A549 (cell line): ENCODE measurements around the gene NUPR2. TPM values are rescaled to one million over a fixed set of nuclear protein-coding genes. Genes with fewer than 3 reads are reported as not detected.

Source experiments
- ATAC-seq, 2 experiments: fragments of 200-7000 bp in 1 of 2; fragments of >200 bp in 1 of 2; cut with Nextera tagmentation in 1 of 2; cut with Tn5 transposase in 1 of 2; 3 replicates each; pipeline versions ENCODE4 v1.8.0 to v1.9.1; 2018 to 2020; ENCODE audit warnings: mild to moderate bottlenecking in 1 of 2, moderate library complexity in 1 of 2
- CTCF ChIA-PET: fragments of 300-600 bp; sonication (Branson Sonifier 250); formaldehyde crosslinking; extraction: SDS; loops from one replicate; lab custom pipeline; 2021; ENCODE audit warnings: antibody characterized with exemption, inconsistent platforms; lab: Yijun Ruan, JAX
- POLR2A ChIA-PET: fragments of 350-600 bp; formaldehyde crosslinking; extraction: SDS; loops from one replicate; lab custom pipeline; 2021; ENCODE audit warnings: antibody characterized with exemption, inconsistent platforms; lab: Yijun Ruan, JAX
- DNase-seq, 2 experiments: peaks; one replicate each; pipeline versions ENCODE4 v3.0.0 to v3.0.0-alpha.2; 2011 to 2016; ENCODE audit warnings: low read depth in 1 of 2, low spot score in 1 of 2
- FAIRE-seq: peaks from 2 replicates; lab custom pipeline; 2011; peaks lifted over from hg19 to GRCh38; lab: Jason Lieb, UNC
- H3K27ac ChIP-seq, 2 experiments: fragments of >200 bp; sonication (Bioruptor Twin); formaldehyde crosslinking; 3 replicates each; pipeline ENCODE4 v1.5.1; 2016 to 2017
- H3K4me1 ChIP-seq: fragments of >200 bp; sonication (Bioruptor Twin); formaldehyde crosslinking; 3 replicates; pipeline ENCODE4 v1.6.1; 2016
- H3K4me2 ChIP-seq: fragments of >200 bp; sonication (Bioruptor Twin); formaldehyde crosslinking; 3 replicates; pipeline ENCODE4 v1.6.1; 2016
- H3K4me3 ChIP-seq: fragments of >200 bp; sonication (Bioruptor Twin); formaldehyde crosslinking; 3 replicates; pipeline ENCODE4 v1.5.1; 2016
- H3K9me3 ChIP-seq: fragments of >200 bp; sonication (Bioruptor Twin); formaldehyde crosslinking; 3 replicates; pipeline ENCODE4 v1.6.1; 2016
- BHLHE40 ChIP-seq: IDR thresholded peaks from 2 replicates; pipeline ENCODE4 v1.6.1; 2012; ENCODE audit warnings: low read depth, low read length, inconsistent platforms
- CBX8 ChIP-seq: fragments of 200-600 bp; sonication (generic); IDR thresholded peaks from 2 replicates; pipeline ENCODE4 v1.6.1; 2016
- EHF ChIP-seq: fragments of 250-450 bp; sonication (Bioruptor Pico); IDR thresholded peaks from 2 replicates; pipeline ENCODE4 v1.5.0; 2020; ENCODE audit warnings: mild to moderate bottlenecking
- EHMT2 ChIP-seq: fragments of 200-600 bp; sonication (generic); IDR thresholded peaks from 2 replicates; pipeline ENCODE4 v1.6.1; 2016; ENCODE audit warnings: antibody characterized with exemption, low read depth, mild to moderate bottlenecking, moderate library complexity
- EP300 ChIP-seq, 2 experiments: fragments of >200 bp; sonication (Bioruptor Twin); formaldehyde crosslinking; IDR thresholded peaks; 2 replicates in 1 of 2; 3 replicates in 1 of 2; pipeline ENCODE4 v1.6.1; 2016 to 2017
- ESRRA ChIP-seq: fragments of 150-350 bp; IDR thresholded peaks from 2 replicates; pipeline ENCODE4 v1.6.1; 2014; ENCODE audit warnings: mild to moderate bottlenecking, low read length, borderline replicate concordance
- FOXS1 ChIP-seq: fragments of 250-450 bp; sonication (Bioruptor Pico); IDR thresholded peaks from 2 replicates; pipeline ENCODE4 v1.5.0; 2020; ENCODE audit warnings: mild to moderate bottlenecking, moderate library complexity
- GATA3 ChIP-seq: IDR thresholded peaks from 2 replicates; pipeline ENCODE4 v1.6.1; 2012; ENCODE audit warnings: borderline replicate concordance
- HDAC2 ChIP-seq: fragments of 200-600 bp; sonication (generic); IDR thresholded peaks from 2 replicates; pipeline ENCODE4 v1.6.1; 2016
- HOXB5 ChIP-seq: fragments of 250-450 bp; sonication (Bioruptor Pico); IDR thresholded peaks from 2 replicates; pipeline ENCODE4 v1.5.0; 2020; ENCODE audit warnings: mild to moderate bottlenecking, moderate library complexity
- JUN ChIP-seq, 2 experiments: fragments of >200 bp; sonication (Bioruptor Twin); formaldehyde crosslinking; IDR thresholded peaks; 2 replicates in 1 of 2; 3 replicates in 1 of 2; pipeline ENCODE4 v1.6.1; 2016 to 2017
- JUNB ChIP-seq: fragments of >200 bp; sonication (Bioruptor Twin); formaldehyde crosslinking; IDR thresholded peaks from 2 replicates; pipeline ENCODE4 v1.6.1; 2016
- MAFK ChIP-seq: fragments of 450-650 bp; IDR thresholded peaks from 2 replicates; pipeline ENCODE4 v1.6.1; 2014; ENCODE audit not compliant: partially characterized antibody
- MAZ ChIP-seq: fragments of 150-350 bp; IDR thresholded peaks from 2 replicates; pipeline ENCODE4 v1.6.1; 2014; ENCODE audit warnings: antibody characterized with exemption, low read depth, low read length, borderline replicate concordance
- PHF8 ChIP-seq: fragments of 200-600 bp; sonication (generic); IDR thresholded peaks from 2 replicates; pipeline ENCODE4 v1.6.1; 2016; ENCODE audit warnings: low read depth, mild to moderate bottlenecking, antibody characterized with exemption, moderate library complexity, borderline replicate concordance
- POLR2AphosphoS2 ChIP-seq: conservative IDR thresholded peaks from 2 replicates; pipeline ENCODE4 v1.6.1; 2012; ENCODE audit warnings: low read length, improper control_type of control experiment, inconsistent platforms
- RAD21 ChIP-seq, 2 experiments: fragments of >200 bp in 1 of 2; sonication (Bioruptor Twin) in 1 of 2; formaldehyde crosslinking in 1 of 2; IDR thresholded peaks in 1 of 2; conservative IDR thresholded peaks in 1 of 2; 2 replicates in 1 of 2; 3 replicates in 1 of 2; pipeline ENCODE4 v1.6.1; 2012 to 2018; ENCODE audit warnings: inconsistent platforms in 1 of 2
- RCOR1 ChIP-seq: fragments of 150-350 bp; IDR thresholded peaks from 2 replicates; pipeline ENCODE4 v1.6.1; 2014; ENCODE audit warnings: antibody characterized with exemption, low read length, low read depth
- RFX5 ChIP-seq: fragments of 450-650 bp; IDR thresholded peaks from 2 replicates; pipeline ENCODE4 v1.7.1; 2014; ENCODE audit warnings: antibody characterized with exemption, mild to moderate bottlenecking, moderate library complexity
- TFCP2L1 ChIP-seq: fragments of 250-450 bp; sonication (Bioruptor Pico); IDR thresholded peaks from 2 replicates; pipeline ENCODE4 v1.5.0; 2021; ENCODE audit warnings: mild to moderate bottlenecking
- TP53 ChIP-seq: fragments of 250-450 bp; sonication (Bioruptor Pico); IDR thresholded peaks from 2 replicates; pipeline ENCODE4 v1.5.0; 2021; ENCODE audit warnings: mild to moderate bottlenecking, moderate library complexity
- ZC3H11A ChIP-seq: fragments of 450-650 bp; IDR thresholded peaks from 2 replicates; pipeline ENCODE4 v1.6.1; 2014; ENCODE audit warnings: antibody characterized with exemption, mild to moderate bottlenecking
- ZSCAN20 ChIP-seq: fragments of 250-450 bp; sonication (Bioruptor Pico); IDR thresholded peaks from 2 replicates; pipeline ENCODE4 v1.8.0; 2022; ENCODE audit warnings: mild to moderate bottlenecking, moderate library complexity
- WGBS: methylation state at CpG from one replicate; pipeline ENCODE4 v1.1.6; 2017; ENCODE audit errors: missing lambda C conversion rate; 5-methylcytosine and 5-hydroxymethylcytosine counted together
- polyA plus RNA-seq, 4 experiments: library from polyadenylated mRNA; depleted of rRNA in 3 of 4; stranded (reverse); fragments of >200 nt; fragmentation: RNase III in 1 of 4; extraction: RNeasy Plus Mini Kit Qiagen cat#74134 plus additional on column Dnase treatment in 1 of 4; gene quantifications; 2 replicates in 3 of 4; 3 replicates in 1 of 4; pipeline ENCODE4 v1.2.3, GENCODE V29; 2011 to 2017
- TF ChIP-seq, protein P1 (sequence below): fragments of 250-450 bp; sonication (Bioruptor Pico); IDR thresholded peaks from 2 replicates; pipeline ENCODE4 v1.5.0; 2020; ENCODE audit warnings: low read depth, mild to moderate bottlenecking, moderate library complexity
- TF ChIP-seq, protein P2 (sequence below): IDR thresholded peaks from 2 replicates; pipeline ENCODE4 v1.6.1; 2012
- TF ChIP-seq, protein P3 (sequence below): fragments of >200 bp; sonication (Bioruptor Twin); formaldehyde crosslinking; IDR thresholded peaks from 3 replicates; pipeline ENCODE4 v1.6.1; 2016
- TF ChIP-seq, protein P4 (sequence below): fragments of >200 bp; sonication (Bioruptor Twin); formaldehyde crosslinking; IDR thresholded peaks from 3 replicates; pipeline ENCODE4 v1.5.1; 2016
- TF ChIP-seq, protein P5 (sequence below): IDR thresholded peaks from 2 replicates; pipeline ENCODE4 v1.6.1; 2012
- TF ChIP-seq, protein P6 (sequence below): fragments of >200 bp; sonication (Bioruptor Twin); formaldehyde crosslinking; IDR thresholded peaks from 2 replicates; pipeline ENCODE4 v1.6.1; 2016
- TF ChIP-seq, protein P7 (sequence below): IDR thresholded peaks from 2 replicates; pipeline ENCODE4 v1.6.1; 2012; ENCODE audit warnings: low read depth, borderline replicate concordance

NUPR2 gene
- polyA plus RNA-seq, 2 of the 4 experiments (the other 2 are of a cell fraction): not detected

DNA sequence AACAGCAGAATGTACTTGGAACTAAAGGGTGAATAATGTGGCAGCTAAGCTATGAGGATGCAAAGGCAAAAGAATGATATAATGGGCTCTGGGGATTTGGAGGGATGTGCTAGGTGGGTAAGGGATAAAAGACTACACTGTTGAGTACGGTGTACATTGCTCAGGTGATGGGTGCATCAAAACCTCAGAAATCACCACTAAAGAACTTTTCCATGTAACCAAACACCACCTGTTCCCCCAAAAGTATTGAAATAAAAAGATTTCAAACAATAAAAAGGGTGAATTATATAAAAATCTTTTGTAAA is 8.3 kb downstream of the NUPR2 start:
- CTCF ChIA-PET: no interaction called here
- peaks cover 5% of the 10 kb centered on the region; the same call in 2 of the 3 replicates for H3K4me1 ChIP-seq
- TF ChIP-seq ZSCAN20 (no peak), EP300 (IDR thresholded peaks at IDR 0.05) (no peak), JUNB (no peak)
- TF ChIP-seq, protein P1, sequence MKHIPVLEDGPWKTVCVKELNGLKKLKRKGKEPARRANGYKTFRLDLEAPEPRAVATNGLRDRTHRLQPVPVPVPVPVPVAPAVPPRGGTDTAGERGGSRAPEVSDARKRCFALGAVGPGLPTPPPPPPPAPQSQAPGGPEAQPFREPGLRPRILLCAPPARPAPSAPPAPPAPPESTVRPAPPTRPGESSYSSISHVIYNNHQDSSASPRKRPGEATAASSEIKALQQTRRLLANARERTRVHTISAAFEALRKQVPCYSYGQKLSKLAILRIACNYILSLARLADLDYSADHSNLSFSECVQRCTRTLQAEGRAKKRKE (CRISPR knock-in tag): no peak
- TF ChIP-seq, all 56 proteins: peak for 0
- no peak overlapping the region for H3K27ac ChIP-seq
- DNase-seq (no peak), FAIRE-seq (no peak), ATAC-seq (no peak)
- H3K4me2 ChIP-seq: no peak overlapping the region
- POLR2A ChIA-PET: no interaction called here
- peaks cover 8% of the 10 kb centered on the region; the same call in 2 of the 3 replicates for H3K9me3 ChIP-seq
- WGBS: 90% methylated on average over 1 of the region's 1 CpG
- H3K4me3 ChIP-seq: no peak overlapping the region

DNA sequence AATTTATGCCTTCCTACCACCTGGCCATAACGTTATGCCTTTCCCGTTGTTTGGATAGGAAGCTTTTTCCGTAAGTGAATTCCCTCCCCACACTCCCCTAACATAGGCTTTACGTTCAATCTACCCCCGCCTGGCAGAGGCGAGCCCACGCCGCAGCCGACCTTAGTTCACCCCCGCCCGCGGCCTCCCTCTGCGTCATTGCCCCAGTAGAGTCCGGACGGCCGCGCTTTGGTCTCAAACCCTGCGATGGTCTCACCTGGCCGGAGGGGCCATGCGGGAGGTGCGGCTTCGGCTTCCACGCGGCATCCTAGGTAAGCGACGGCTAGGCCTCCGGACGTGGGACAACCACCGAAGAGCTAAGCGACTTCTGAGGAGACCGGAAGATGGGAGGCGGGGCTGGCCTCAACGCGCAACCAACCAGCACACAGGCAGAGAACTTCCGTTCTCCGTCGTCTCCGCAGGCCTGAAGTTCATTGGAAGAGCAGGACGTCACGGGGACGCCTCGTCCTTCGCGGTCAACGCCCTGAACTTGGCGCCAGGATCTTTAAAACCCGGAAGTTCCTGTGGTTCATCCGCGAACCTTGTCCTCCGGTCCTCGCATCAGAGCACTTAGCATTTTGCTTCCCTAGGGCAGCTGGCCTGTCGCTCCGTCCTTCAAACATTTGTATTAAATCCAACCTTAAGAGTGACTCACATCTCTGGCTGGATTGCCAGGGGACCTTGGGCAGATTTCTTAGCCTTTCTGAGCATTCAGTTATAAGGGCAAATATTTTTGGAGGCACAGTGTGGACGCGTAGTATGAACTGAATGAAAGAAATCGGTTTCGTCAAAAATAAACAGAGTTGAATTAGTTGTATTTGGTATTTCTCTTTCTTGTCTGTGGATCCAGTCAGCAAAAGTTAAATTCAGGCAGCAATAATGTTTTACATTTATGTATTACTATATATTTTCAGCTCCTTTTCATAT is 9.8 kb downstream of the NUPR2 start, which contains the start of gene CHCHD2:
Gene CHCHD2, minus strand, starts transcription at position 369 of the 966 bp plus-strand sequence. Its CDS starts 63 bp downstream, at position 306.
- ATAC-seq (peak; percentile 100), DNase-seq (peak; percentile 98 to 99), FAIRE-seq (peak; percentile 36)
- H3K27ac ChIP-seq: peak within 1 kb of the TSS; percentile 82 to 94
- ChIA-PET CTCF (interaction anchor here (1.0 kb wide), 1 partner anchor 13 kb away, joined by 3 read pairs; the partner anchor contains the start of gene PHKG1), POLR2A (interaction anchor here (0.6 to 1.5 kb wide), 5 partner anchors 13 to 741 kb away, joined by 3 to 10 read pairs (median 4); partner anchors contain the start of genes CCT6A, PHKG1 and PSPH)
- peak within 1 kb of the TSS; percentile 82 for H3K4me3 ChIP-seq
- peaks cover 5% of the 10 kb centered on the region; the same call in 2 of the 3 replicates for H3K4me1 ChIP-seq
- H3K4me2 ChIP-seq: peak within 1 kb of the TSS; percentile 82
- 8% methylated on average over 49 of the region's 57 CpGs for WGBS
- peaks cover 8% of the 10 kb centered on the region; the same call in 2 of the 3 replicates for H3K9me3 ChIP-seq
- TF ChIP-seq MAFK (no peak), TP53 (CRISPR knock-in tag) (0 out of 2 replicates have a peak, but pooled peaks have one; percentile 60), JUN (IDR thresholded peaks at IDR 0.05) (peak; percentile 36 to 70; a peak in 4 of 5 replicates), EP300 (IDR thresholded peaks at IDR 0.05) (no peak), BHLHE40 (no peak), CBX8 (no peak), RFX5 (peak; percentile 25; the same call in 1 of the 2 replicates), EHMT2 (0 out of 2 replicates have a peak, but pooled peaks have one; percentile 42), POLR2AphosphoS2 (no peak), GATA3 (no peak), RCOR1 (no peak), ESRRA (no peak), HDAC2 (no peak), FOXS1 (no peak), ZSCAN20 (no peak), EHF (CRISPR knock-in tag) (no peak), TFCP2L1 (CRISPR knock-in tag) (no peak), MAZ (no peak), RAD21 (conservative IDR thresholded peaks at IDR 0.05 in 1 of 2, IDR thresholded peaks at IDR 0.05 in 1 of 2) (no peak), HOXB5 (CRISPR knock-in tag) (no peak), ZC3H11A (0 out of 2 replicates have a peak, but pooled peaks have one; percentile 3), PHF8 (peak; percentile 90)
- TF ChIP-seq, protein P2, sequence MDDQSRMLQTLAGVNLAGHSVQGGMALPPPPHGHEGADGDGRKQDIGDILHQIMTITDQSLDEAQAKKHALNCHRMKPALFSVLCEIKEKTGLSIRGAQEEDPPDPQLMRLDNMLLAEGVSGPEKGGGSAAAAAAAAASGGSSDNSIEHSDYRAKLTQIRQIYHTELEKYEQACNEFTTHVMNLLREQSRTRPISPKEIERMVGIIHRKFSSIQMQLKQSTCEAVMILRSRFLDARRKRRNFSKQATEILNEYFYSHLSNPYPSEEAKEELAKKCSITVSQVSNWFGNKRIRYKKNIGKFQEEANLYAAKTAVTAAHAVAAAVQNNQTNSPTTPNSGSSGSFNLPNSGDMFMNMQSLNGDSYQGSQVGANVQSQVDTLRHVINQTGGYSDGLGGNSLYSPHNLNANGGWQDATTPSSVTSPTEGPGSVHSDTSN: peak; percentile 95
- TF ChIP-seq, protein P3, sequence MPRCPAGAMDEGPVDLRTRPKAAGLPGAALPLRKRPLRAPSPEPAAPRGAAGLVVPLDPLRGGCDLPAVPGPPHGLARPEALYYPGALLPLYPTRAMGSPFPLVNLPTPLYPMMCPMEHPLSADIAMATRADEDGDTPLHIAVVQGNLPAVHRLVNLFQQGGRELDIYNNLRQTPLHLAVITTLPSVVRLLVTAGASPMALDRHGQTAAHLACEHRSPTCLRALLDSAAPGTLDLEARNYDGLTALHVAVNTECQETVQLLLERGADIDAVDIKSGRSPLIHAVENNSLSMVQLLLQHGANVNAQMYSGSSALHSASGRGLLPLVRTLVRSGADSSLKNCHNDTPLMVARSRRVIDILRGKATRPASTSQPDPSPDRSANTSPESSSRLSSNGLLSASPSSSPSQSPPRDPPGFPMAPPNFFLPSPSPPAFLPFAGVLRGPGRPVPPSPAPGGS: peak; percentile 66; the same call in 2 of the 3 replicates
- TF ChIP-seq, protein P4, sequence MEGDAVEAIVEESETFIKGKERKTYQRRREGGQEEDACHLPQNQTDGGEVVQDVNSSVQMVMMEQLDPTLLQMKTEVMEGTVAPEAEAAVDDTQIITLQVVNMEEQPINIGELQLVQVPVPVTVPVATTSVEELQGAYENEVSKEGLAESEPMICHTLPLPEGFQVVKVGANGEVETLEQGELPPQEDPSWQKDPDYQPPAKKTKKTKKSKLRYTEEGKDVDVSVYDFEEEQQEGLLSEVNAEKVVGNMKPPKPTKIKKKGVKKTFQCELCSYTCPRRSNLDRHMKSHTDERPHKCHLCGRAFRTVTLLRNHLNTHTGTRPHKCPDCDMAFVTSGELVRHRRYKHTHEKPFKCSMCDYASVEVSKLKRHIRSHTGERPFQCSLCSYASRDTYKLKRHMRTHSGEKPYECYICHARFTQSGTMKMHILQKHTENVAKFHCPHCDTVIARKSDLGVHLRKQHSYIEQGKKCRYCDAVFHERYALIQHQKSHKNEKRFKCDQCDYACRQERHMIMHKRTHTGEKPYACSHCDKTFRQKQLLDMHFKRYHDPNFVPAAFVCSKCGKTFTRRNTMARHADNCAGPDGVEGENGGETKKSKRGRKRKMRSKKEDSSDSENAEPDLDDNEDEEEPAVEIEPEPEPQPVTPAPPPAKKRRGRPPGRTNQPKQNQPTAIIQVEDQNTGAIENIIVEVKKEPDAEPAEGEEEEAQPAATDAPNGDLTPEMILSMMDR: no peak
- TF ChIP-seq, protein P5, sequence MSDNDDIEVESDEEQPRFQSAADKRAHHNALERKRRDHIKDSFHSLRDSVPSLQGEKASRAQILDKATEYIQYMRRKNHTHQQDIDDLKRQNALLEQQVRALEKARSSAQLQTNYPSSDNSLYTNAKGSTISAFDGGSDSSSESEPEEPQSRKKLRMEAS: peak; percentile 85
- TF ChIP-seq, protein P6, sequence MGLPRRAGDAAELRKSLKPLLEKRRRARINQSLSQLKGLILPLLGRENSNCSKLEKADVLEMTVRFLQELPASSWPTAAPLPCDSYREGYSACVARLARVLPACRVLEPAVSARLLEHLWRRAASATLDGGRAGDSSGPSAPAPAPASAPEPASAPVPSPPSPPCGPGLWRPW: no peak
- TF ChIP-seq, protein P7, sequence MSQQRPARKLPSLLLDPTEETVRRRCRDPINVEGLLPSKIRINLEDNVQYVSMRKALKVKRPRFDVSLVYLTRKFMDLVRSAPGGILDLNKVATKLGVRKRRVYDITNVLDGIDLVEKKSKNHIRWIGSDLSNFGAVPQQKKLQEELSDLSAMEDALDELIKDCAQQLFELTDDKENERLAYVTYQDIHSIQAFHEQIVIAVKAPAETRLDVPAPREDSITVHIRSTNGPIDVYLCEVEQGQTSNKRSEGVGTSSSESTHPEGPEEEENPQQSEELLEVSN: peak; percentile 52
